ENCODE measurements around the gene ROBO3.
A peak's percentile ranks its signal among the peaks of the same experiment; 100 is the strongest.

The ROBO3 gene, protein sequence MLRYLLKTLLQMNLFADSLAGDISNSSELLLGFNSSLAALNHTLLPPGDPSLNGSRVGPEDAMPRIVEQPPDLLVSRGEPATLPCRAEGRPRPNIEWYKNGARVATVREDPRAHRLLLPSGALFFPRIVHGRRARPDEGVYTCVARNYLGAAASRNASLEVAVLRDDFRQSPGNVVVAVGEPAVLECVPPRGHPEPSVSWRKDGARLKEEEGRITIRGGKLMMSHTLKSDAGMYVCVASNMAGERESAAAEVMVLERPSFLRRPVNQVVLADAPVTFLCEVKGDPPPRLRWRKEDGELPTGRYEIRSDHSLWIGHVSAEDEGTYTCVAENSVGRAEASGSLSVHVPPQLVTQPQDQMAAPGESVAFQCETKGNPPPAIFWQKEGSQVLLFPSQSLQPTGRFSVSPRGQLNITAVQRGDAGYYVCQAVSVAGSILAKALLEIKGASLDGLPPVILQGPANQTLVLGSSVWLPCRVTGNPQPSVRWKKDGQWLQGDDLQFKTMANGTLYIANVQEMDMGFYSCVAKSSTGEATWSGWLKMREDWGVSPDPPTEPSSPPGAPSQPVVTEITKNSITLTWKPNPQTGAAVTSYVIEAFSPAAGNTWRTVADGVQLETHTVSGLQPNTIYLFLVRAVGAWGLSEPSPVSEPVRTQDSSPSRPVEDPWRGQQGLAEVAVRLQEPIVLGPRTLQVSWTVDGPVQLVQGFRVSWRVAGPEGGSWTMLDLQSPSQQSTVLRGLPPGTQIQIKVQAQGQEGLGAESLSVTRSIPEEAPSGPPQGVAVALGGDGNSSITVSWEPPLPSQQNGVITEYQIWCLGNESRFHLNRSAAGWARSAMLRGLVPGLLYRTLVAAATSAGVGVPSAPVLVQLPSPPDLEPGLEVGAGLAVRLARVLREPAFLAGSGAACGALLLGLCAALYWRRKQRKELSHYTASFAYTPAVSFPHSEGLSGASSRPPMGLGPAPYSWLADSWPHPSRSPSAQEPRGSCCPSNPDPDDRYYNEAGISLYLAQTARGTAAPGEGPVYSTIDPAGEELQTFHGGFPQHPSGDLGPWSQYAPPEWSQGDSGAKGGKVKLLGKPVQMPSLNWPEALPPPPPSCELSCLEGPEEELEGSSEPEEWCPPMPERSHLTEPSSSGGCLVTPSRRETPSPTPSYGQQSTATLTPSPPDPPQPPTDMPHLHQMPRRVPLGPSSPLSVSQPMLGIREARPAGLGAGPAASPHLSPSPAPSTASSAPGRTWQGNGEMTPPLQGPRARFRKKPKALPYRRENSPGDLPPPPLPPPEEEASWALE (N-terminal part only)

GRCh38 chr11:124865181-124865901 lies at the start of gene ROBO3:
ROBO3 (plus strand) TSS chr11:124865432; CDS start chr11:124865578, 146 bp downstream.
- DNase-seq (ENCODE audit: low spot score), result peak; percentile 14

GRCh38 chr11:124817036-124817435 lies 48.2 kb upstream of the ROBO3 start:
- no peak for DNase-seq (ENCODE audit: low spot score)

DNA sequence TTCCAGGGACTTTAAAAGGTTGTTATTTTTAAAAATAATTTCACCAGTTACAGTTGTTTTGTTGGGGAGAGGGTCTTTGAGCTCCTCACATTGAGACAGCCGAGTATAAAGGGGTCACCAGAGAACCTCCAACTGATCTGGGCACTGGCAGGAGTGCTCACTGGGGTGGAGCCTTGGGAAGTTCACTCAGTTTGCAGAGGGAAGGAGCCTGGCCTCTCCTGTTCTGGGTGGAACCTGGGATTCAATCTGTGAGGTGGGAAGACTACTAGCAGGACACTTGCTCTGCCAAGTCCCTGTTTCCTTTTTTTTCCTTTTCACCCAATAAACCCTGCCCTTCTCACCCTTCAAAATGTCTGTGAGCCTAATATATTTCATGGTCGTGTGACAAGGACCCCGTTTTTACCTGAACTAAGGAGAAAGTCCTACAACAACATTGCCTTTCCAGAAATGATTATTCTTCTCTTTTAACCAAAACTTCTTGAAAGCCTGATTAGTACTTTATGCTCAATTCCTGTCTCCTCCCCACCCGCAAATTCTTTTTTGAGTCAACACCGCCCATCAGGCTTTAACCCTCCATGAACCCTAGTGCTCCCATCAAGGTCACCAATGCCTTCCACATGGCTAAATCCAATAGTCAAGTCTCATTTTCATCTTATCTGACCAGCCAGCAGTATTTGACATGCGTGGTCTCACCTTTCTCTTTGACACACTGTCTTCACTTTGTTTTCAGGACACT lies 43.1 kb upstream of the ROBO3 start:
- no peak for DNase-seq (ENCODE audit: low spot score)

DNA sequence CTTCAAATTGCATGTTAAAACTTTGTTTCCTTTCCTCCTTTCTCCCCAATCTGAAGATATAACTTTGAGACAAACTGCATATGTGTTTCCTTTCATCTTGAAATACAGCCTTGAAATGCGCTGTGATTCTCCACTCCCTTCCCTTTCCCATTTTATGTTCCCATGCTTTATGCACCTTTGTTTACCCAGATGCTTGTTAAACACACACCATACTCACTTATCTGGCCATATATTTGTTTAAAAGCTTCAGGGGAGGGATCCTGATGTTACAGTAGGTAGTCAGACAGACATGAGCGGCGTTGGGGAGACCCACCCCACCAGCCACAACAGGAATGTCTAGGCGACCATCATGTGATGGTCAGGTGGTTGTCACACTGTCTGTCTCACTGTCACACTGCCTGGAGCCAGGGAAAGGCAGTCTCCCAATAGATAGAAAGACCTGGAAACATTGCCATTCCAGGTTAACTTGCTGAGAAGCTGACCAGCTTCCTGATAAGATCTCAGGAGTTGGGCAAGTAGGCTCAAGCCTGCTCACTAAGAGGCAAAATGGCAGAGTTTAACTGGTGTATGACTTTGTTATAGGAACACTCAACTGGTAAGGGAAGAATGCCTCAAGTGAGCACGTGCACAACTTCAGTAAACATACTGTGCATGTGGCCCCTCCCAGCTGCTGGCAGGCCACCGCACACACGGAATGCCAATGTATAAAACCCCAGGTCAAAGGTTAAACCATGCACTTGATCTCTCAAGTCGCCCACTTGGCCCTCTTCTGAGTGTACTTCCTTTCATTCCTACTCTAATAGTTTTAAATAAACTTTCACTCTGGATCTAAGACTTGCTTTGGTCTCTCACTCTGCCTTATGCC lies 41.5 kb upstream of the ROBO3 start:
- no peak for DNase-seq (ENCODE audit: low spot score)

DNA sequence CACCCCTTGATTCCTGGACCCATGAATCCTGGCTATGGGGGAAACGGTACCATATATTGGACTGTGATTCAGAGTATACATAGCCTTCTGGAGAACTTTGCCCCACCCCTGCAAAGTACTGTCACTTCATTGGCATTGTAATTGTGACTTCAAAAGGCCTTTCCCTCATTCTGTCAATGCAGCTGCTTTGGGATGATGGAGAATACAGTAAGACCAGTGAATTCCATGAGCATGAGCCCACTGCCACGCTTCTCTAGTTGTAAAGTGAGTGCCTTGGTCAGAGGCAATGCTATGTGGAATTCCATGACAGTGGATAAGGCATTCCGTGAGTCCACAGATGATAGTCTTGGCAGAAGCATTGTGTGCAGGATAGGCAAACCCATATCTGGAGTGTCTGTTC lies 39.4 kb upstream of the ROBO3 start:
- no peak for DNase-seq (ENCODE audit: low spot score)

DNA sequence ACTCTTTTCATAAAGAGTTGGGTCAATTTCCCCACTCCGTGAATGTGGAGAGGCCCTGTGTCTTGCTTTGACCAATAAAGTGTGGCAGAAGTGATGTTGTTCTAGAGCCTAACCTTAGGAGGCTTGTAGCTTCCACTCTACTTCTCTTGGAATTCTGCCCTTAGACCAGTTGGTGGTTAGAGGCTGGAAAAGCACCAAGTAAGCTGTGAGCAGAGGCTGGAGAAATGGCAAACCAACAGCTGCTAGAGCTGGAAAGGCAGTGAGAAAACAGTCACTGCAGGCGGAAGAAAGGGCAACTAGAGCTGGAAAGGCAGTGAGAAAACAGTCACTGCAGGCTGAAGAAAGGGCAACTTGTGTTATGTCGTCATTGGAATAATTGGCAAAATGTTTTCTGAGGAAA lies 35.2 kb upstream of the ROBO3 start:
- no peak for DNase-seq (ENCODE audit: low spot score)

GRCh38 chr11:124830749-124831148 lies 34.5 kb upstream of the ROBO3 start:
- peak; percentile 63 for DNase-seq (ENCODE audit: low spot score)

DNA sequence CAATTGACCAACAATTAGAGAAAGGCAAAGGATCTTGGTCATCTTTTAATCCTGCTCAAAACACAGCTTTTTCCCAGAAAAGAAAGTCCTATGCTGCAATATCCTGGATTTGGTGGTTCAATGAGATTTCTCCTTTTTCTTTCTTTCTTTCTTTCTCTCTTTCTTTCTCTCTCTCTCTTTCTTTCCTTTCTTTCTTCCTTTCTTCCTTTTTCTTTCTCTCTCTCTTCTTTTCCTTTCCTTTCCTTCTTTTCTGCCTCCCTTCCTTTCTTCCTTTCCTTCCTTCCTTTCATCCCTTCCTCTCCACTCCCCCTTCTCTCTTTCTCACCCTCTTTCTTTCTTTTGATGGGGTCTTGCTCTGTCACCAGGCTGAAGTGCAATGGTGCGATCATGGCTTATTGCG lies 33.3 kb upstream of the ROBO3 start:
- no peak for DNase-seq (ENCODE audit: low spot score)

GRCh38 chr11:124832571-124832970 lies 32.7 kb upstream of the ROBO3 start:
- DNase-seq (ENCODE audit: low spot score), result peak; percentile 88

DNA sequence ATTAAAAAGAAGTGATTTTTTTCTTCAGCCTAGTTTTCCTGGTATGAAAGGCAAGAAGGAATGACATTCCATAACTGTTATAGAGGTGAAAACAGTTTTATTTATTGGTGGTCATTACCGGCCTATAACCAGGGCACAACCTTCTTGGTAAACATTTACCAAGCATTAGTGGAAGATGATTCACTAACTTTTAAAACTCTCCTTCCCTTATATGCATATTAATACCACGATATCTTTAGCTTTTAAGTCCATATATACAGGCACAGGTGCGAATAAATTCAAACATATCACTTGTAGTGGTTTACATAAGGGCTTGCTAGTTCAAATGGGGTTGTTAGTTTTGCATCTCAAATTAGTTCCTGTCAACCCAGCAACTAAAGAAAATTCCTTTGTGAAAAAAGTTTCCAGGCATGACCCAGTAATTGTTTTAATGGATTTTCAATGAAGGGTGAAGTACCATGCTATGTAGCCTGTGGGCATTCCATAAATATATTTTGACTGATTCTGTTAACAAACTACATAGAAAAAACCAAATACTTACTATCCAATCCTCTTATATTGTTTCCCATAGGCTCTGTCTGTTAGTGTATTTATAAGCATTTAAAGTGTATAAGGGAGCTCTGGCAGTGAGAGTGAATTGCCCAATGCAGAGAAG lies 30.6 kb upstream of the ROBO3 start:
- peak; percentile 55 for DNase-seq (ENCODE audit: low spot score)

- DNase-seq (ENCODE audit: low spot score), result no peak
Measured at GRCh38 chr11:124835918-124836317, 29.3 kb upstream of the ROBO3 start.

- peak; percentile 81 for DNase-seq (ENCODE audit: low spot score)
Measured at GRCh38 chr11:124837491-124837856, 27.8 kb upstream of the ROBO3 start.

- no peak for DNase-seq (ENCODE audit: low spot score)
Measured at GRCh38 chr11:124838805-124839127, 26.5 kb upstream of the ROBO3 start.

GRCh38 chr11:124839128-124839971 lies 25.9 kb upstream of the ROBO3 start:
- no peak for DNase-seq (ENCODE audit: low spot score)

GRCh38 chr11:124839972-124840621 lies 25.1 kb upstream of the ROBO3 start:
- DNase-seq (ENCODE audit: low spot score), result no peak

DNA sequence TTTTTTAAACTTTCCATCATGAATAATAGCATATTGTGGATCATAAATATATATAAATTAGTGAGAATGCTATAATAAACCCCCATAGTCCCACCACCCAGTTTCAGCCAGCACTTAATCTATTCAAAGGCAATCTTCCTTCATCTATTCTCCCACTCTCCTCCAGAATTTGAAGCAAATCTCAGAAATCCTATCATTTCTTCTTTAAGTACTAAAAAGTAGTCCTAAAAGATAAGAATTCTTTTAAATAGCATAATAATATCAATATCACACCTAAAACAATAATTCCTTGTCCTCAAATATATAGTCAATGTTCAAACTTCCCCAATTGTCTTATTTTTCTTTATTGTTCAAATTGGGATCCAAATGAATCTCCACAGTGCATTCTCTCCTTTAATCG lies 24.6 kb upstream of the ROBO3 start:
- DNase-seq (ENCODE audit: low spot score), result no peak

DNA sequence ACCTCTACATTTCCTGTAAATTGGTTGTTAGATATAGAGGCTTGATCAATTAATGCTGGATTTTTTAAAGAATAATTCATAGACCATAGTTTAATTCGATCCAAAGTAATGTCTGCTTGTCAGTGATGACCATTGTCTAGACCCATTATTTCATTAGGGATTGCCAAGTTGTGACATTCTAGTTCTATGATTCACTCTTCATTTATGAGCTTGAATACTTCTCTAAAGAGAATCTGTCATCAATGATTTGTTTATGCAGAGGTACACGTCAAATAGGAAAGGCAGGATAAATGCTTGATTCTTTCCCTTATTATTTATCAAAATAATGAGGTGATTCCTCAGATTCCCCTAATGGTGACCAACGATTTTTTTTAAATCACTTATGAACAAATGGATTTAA lies 24.0 kb upstream of the ROBO3 start:
- DNase-seq (ENCODE audit: low spot score), result peak; percentile 36

DNA sequence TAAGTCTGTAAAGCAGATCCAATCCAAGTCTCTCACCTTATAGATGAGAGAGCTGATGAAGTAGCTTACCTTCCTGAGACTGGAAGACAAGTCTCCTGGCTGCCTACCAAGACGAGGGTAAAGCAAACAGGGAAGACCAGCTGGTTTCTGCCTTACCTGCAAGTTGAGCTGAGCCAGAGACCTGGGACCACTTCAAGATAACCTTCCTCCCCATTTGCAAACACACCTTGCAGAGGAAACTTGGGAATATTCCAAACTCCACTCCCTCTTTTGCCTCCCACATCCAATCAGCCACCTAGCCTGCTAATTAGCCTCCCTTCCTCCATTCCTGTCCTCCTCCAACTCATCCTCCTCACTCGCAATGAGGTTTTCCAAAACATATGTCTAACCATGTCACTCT lies 23.4 kb upstream of the ROBO3 start:
- no peak for DNase-seq (ENCODE audit: low spot score)
